Vagina (tissue), 2 donors: ENCODE data around the gene LY6G6D. TPM values are rescaled to one million over a fixed set of nuclear protein-coding genes. Genes with fewer than 3 reads are reported as not detected.

ENCODE experiments used
- DNase-seq, 2 donors: peaks; one replicate each; pipeline ENCODE4 v3.0.0-alpha.2; 2017; ENCODE audit errors: extremely low spot score in 2 of 2
- H3K27ac ChIP-seq: fragments of 200-600 bp; sonication (generic); one replicate; pipeline ENCODE4 v1.5.1; 2019
- H3K27me3 ChIP-seq: fragments of 200-600 bp; sonication (generic); one replicate; pipeline ENCODE4 v1.5.1; 2019
- H3K36me3 ChIP-seq, 2 donors: fragments of 200-600 bp; sonication (generic); one replicate each; pipeline ENCODE4 v1.5.1; 2017 to 2019
- H3K4me1 ChIP-seq: fragments of 200-600 bp; sonication (generic); one replicate; pipeline ENCODE4 v1.5.1; 2019
- H3K4me3 ChIP-seq, 2 donors: fragments of 200-600 bp; sonication (generic); 1 replicate in 1 of 2; 2 replicates in 1 of 2; pipeline ENCODE4 v1.5.1; 2016 to 2019
- H3K9me3 ChIP-seq: fragments of 200-600 bp; sonication (generic); one replicate; pipeline ENCODE4 v1.5.1; 2019
- POLR2A ChIP-seq, 2 donors: fragments of 450-650 bp; IDR thresholded peaks; one replicate each; pipeline ENCODE4 v1.6.1; 2017; ENCODE audit warnings: antibody characterized with exemption in 2 of 2, mild to moderate bottlenecking in 2 of 2, moderate library complexity in 2 of 2
- POLR2AphosphoS5 ChIP-seq, 2 donors: sonication (generic); formaldehyde crosslinking; IDR thresholded peaks; one replicate each; pipeline ENCODE4 v1.9.0; 2017; ENCODE audit warnings: antibody characterized with exemption in 2 of 2, mild to moderate bottlenecking in 2 of 2, low read depth in 1 of 2; ENCODE audit not compliant: insufficient read depth in 1 of 2
- intact Hi-C: fragments of 100-400 bp; cut with DNase I; formaldehyde crosslinking; loops from one replicate; pipeline ENCODE4 v1.15.1; 2023
- total RNA-seq: library from RNA; depleted of rRNA; stranded (reverse); fragments of >200 nt; gene quantifications from one replicate; pipeline ENCODE4 v1.2.3, GENCODE V29; 2016
- TF ChIP-seq, protein P1 (sequence below), 3 experiments: fragments of 450-650 bp in 2 of 3; fragments of 200-600 bp in 1 of 3; sonication (generic) in 1 of 3; IDR thresholded peaks; one replicate each; pipeline ENCODE4 v1.5.1; 2017 to 2019; ENCODE audit warnings: antibody characterized with exemption in 3 of 3, mild to moderate bottlenecking in 2 of 3, moderate library complexity in 2 of 3

Gene LY6G6D
- total RNA-seq, 1 donor from 2014 or later = not detected

DNA sequence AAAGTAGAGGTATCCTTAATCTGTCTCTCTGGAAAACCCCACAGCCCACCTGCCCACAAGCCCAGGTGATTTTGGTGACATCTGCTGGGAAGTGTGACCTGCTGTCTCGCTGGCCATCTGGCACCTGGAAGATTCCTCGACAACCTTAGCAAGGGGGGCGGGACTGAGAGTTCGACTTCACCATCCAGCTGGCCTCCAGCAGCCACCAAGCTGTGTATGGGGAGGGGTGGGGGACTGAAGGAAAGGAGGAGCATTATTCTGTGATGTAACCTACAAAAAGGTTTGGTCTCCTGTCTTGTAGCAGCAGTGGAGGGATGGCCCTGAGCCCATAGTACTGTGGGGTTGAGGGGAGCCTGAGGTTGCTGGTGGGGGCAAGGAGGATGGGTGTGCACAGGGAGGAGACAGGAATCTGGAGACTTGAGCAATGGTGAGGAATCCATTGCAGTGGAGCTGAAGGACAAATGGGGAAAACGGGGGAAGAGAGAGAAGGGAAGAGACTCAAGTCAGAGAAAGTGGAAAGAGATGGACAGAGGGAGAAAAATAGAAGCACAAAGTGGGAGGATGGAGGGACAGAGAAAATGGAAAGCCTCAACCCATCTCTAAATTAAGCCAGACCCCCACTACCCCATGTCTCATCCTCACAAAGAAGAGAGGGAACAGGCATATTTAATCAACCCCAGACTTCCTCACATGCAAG, 4.5 kb upstream of the LY6G6D start:
- H3K4me1 ChIP-seq = peaks cover 14% of the 10 kb centered on the region
- H3K27ac ChIP-seq = no peak overlapping the region
- no peaks in the 10 kb centered on the region for H3K27me3 ChIP-seq
- H3K9me3 ChIP-seq = no peaks in the 10 kb centered on the region
- intact Hi-C loops = no loop called here
- TF ChIP-seq, protein P1, sequence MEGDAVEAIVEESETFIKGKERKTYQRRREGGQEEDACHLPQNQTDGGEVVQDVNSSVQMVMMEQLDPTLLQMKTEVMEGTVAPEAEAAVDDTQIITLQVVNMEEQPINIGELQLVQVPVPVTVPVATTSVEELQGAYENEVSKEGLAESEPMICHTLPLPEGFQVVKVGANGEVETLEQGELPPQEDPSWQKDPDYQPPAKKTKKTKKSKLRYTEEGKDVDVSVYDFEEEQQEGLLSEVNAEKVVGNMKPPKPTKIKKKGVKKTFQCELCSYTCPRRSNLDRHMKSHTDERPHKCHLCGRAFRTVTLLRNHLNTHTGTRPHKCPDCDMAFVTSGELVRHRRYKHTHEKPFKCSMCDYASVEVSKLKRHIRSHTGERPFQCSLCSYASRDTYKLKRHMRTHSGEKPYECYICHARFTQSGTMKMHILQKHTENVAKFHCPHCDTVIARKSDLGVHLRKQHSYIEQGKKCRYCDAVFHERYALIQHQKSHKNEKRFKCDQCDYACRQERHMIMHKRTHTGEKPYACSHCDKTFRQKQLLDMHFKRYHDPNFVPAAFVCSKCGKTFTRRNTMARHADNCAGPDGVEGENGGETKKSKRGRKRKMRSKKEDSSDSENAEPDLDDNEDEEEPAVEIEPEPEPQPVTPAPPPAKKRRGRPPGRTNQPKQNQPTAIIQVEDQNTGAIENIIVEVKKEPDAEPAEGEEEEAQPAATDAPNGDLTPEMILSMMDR (IDR thresholded peaks at IDR 0.05) = no peak
- TF ChIP-seq POLR2A (IDR thresholded peaks at IDR 0.05) (no peak), POLR2AphosphoS5 (IDR thresholded peaks at IDR 0.05; ENCODE audit: insufficient read depth in 1 of 2, low read depth in 1 of 2) (no peak)
- H3K4me3 ChIP-seq = no peak overlapping the region
- no peaks in the 10 kb centered on the region for H3K36me3 ChIP-seq
- DNase-seq = no peak

DNA sequence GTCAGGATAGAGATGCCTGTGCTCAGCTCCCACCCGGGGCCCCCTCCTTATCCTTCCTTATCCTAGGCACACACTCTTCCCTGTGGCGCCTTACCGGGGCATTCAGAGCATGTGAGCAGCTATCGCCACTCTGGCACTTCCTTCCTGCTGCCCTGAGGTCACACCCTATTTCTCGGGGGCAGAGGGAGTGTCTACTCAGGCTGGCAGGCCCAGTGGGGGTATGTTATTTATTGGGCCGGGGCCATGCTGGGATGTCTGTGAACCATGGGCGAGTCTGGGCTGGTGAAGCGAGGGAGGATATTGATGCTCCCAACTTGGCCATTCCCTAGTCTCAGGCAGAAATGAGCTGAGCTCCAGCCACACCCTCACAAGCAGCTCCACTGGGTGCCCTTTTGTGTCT, 3.9 kb upstream of the LY6G6D start:
- Histone ChIP-seq H3K27ac (no peak overlapping the region), H3K36me3 (no peaks in the 10 kb centered on the region), H3K27me3 (no peaks in the 10 kb centered on the region), H3K9me3 (no peaks in the 10 kb centered on the region), H3K4me1 (peaks cover 14% of the 10 kb centered on the region), H3K4me3 (no peak overlapping the region)
- no peak for TF ChIP-seq POLR2A (IDR thresholded peaks at IDR 0.05)
- TF ChIP-seq POLR2AphosphoS5 (IDR thresholded peaks at IDR 0.05; ENCODE audit: insufficient read depth in 1 of 2, low read depth in 1 of 2) = peak in 1 of 2 donors; percentile 25
- TF ChIP-seq, protein P1 (IDR thresholded peaks at IDR 0.05) = no peak
- intact Hi-C loops = no loop called here
- no peak for DNase-seq

DNA sequence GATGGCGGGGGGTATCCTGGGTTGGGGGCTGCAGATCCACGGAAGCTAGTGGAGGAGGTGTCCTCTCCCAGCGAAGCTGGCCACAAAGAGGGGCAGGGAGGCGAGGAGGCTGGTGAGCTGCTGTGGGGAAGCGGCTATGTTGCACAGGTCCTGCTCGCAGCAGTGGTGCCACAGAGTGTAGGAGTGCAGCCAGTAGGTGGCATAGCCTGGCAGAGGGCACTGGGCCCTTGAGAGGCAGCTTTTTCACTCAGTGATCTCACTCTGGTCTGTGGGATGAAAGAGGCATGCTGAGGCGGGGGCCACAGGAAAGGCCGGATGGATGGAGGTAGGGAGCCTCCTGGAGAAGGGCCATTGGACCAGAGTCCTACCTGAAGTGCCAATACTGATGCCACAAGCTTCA, 2.9 kb upstream of the LY6G6D start:
- DNase-seq = no peak
- TF ChIP-seq POLR2AphosphoS5 (IDR thresholded peaks at IDR 0.05; ENCODE audit: insufficient read depth in 1 of 2, low read depth in 1 of 2) (no peak), POLR2A (IDR thresholded peaks at IDR 0.05) (no peak)
- TF ChIP-seq, protein P1 (IDR thresholded peaks at IDR 0.05) = no peak
- H3K9me3 ChIP-seq = no peaks in the 10 kb centered on the region
- H3K27me3 ChIP-seq = no peaks in the 10 kb centered on the region
- no peak overlapping the region for H3K27ac ChIP-seq
- H3K4me1 ChIP-seq = peaks cover 14% of the 10 kb centered on the region
- intact Hi-C loops = no loop called here
- H3K4me3 ChIP-seq = no peak overlapping the region
- H3K36me3 ChIP-seq = no peaks in the 10 kb centered on the region

DNA sequence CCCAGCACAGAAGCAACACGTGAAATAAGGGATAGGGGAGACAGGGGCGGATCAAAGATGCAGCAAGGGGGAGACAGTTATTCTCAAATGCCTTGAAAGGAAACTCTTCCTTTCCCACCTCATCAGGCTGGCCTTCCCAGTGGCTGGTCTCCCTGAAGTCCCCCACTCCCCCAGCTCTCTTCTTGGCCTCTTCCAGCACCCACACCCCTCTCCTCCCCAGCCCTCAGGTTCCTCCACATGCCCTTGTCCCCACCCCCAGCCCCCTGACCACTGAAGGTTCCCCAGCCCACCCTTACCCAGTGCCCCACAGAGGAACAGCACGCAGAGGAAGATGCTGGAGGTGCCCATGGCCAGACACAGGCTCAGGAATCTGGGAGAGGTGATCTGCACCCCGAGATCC, 1.7 kb upstream of the LY6G6D start:
- DNase-seq = no peak
- Histone ChIP-seq H3K27ac (no peak overlapping the region), H3K4me1 (peaks cover 14% of the 10 kb centered on the region), H3K4me3 (no peak overlapping the region), H3K27me3 (no peaks in the 10 kb centered on the region), H3K9me3 (no peaks in the 10 kb centered on the region), H3K36me3 (no peaks in the 10 kb centered on the region)
- TF ChIP-seq, protein P1 (IDR thresholded peaks at IDR 0.05) = no peak
- intact Hi-C loops = no loop called here

DNA sequence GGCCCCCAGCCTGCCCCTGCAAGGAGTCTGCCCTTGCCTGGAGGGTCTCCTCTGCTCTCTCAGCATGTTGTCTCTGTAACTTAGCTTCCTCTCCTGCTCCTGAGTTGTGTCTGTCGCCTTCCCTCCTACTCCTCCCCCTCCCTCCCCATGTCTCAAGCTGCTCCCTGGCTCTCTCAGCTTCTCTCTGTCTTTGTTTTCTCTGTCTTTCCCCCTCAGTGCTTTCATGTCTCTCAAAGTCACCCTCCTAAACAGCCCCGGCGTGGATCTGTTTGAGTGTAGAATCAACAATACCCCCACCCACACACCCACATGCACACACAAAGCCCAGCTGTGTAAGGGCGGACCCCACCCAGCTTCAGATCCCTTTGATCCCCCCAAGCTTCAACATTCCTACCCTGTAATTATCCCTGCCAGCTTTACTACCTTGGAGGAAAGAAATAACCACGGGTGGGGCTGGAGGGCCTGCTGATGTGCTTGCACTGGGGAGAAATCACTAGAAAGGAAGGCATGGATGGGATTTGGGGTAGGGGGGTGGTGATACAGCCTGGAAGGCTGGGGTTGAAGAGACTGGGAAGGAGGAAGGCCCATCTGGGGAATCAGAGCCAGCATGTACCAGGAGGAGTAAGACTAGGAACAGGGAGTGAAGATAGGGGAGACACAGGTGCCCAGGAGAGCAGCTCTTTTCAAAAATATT, 1.0 kb upstream of the LY6G6D start:
- peaks cover 21% of the 10 kb centered on the region for H3K4me1 ChIP-seq
- no peak for TF ChIP-seq POLR2AphosphoS5 (IDR thresholded peaks at IDR 0.05; ENCODE audit: insufficient read depth in 1 of 2, low read depth in 1 of 2)
- TF ChIP-seq, protein P1 (IDR thresholded peaks at IDR 0.05) = no peak
- no peak for TF ChIP-seq POLR2A (IDR thresholded peaks at IDR 0.05)

More for the DNA sequence above, 1.0 kb upstream of the LY6G6D start:
- peak overlapping the region; percentile 22 for H3K27ac ChIP-seq
- no peaks in the 10 kb centered on the region for H3K36me3 ChIP-seq
- H3K4me3 ChIP-seq = no peak overlapping the region
- intact Hi-C loops = no loop called here
- no peaks in the 10 kb centered on the region for H3K27me3 ChIP-seq
- no peaks in the 10 kb centered on the region for H3K9me3 ChIP-seq
- DNase-seq = no peak
